ENCODE results near the gene IFIT1B. TPM values are rescaled to one million over a fixed set of nuclear protein-coding genes. Genes with fewer than 3 reads are reported as not detected.

The IFIT1B gene
- total RNA-seq, 2 experiments from 2014 or later = 0.15 TPM; not detected in 1

DNA sequence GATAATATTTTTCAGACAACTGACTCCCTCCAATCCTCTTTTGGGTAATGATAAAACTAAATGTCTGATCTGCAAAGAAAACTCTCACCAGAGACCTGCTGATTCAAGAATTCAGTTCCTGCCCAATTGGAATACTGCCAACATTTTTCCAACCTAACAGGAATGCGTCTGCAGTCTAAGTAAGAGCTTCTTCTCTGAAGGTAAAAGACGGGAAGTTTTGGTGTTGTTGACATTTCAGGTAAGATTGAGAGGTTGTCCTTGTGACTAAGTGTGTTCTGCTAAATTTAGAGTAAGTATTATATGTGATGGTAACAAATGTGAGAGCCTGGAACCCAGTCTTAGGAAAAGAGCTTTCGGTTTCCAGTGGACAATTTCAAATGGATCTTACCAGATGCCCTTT is 54.1 kb downstream of the IFIT1B start:
- no peak for DNase-seq
- no peak overlapping the region for H3K4me3 Mint-ChIP-seq
- CTCF ChIA-PET = no interaction called here
- no peaks in the 10 kb centered on the region for H3K9me3 Mint-ChIP-seq
- H3K4me1 Mint-ChIP-seq = no peaks in the 10 kb centered on the region
- POLR2A ChIA-PET = no interaction called here
- H3K27ac Mint-ChIP-seq = no peak overlapping the region
- H3K27me3 Mint-ChIP-seq = peaks cover 33% of the 10 kb centered on the region
- no peaks in the 10 kb centered on the region for H3K36me3 Mint-ChIP-seq (ENCODE audit: low read depth)

Other genes starting within 250 kb of the IFIT1B start
- gene CH25H, start 170.7 kb upstream of the IFIT1B start, total RNA-seq = not detected
- gene LIPA, start 126.3 kb upstream of the IFIT1B start, total RNA-seq = 10 to 100 TPM; 40.3 to 42.4 TPM
- 10 to 100 TPM; 14.6 to 14.8 TPM for gene IFIT2, start 76.0 kb upstream of the IFIT1B start, total RNA-seq
- 10 to 100 TPM; 72.6 to 74.5 TPM for gene IFIT3, start 50.1 kb upstream of the IFIT1B start, total RNA-seq
- 10 to 100 TPM; 69.8 to 71.6 TPM for gene IFIT1, start 14.6 kb downstream of the IFIT1B start, total RNA-seq
- gene IFIT5, start 36.5 kb downstream of the IFIT1B start, total RNA-seq = 10 to 100 TPM; 44.0 to 45.1 TPM
- gene SLC16A12, start 157.5 kb downstream of the IFIT1B start, total RNA-seq = not detected

All from activated CD4-positive, alpha-beta memory T cell treated with anti-CD3 and anti-CD28 coated beads, Interleukin-2, amount 10 ng/mL, durations not matched to agents 7 days and 5 days (primary cell).